Measurements from ENCODE around the gene NR4A3. TPM values are rescaled to one million over a fixed set of nuclear protein-coding genes. Genes with fewer than 3 reads are reported as not detected.
A peak's percentile ranks its signal among the peaks of the same experiment; 100 is the strongest.

Gene NR4A3
- polyA plus RNA-seq, 1 experiment = 2.3 TPM

GRCh38 chr9:99824378-99825171, 2.9 kb downstream of the NR4A3 start:
- Histone ChIP-seq H3K27me3 (ENCODE audit: control insufficient read depth, insufficient read depth, low read length) (no peaks in the 10 kb centered on the region), H3K36me3 (ENCODE audit: control insufficient read depth, insufficient read depth, low read length) (0 out of 2 replicates have a peak, but pooled peaks cover 1% of the 10 kb centered on the region), H3K4me3 (ENCODE audit: low read depth, low read length) (peak overlapping the region; percentile 91)
- no peak for DNase-seq (ENCODE audit: low read depth)
- ChIA-PET POLR2A (interaction anchor here (0.6 kb wide), 1 partner anchor 17 kb away, joined by 3 read pairs; no protein-coding TSS in a partner anchor), CTCF (interaction anchor here (0.5 to 2.5 kb wide), 9 partner anchors 8 to 660 kb away, joined by 3 to 12 read pairs (median 3); no protein-coding TSS in a partner anchor)
- TF ChIP-seq CTCF (IDR thresholded peaks at IDR 0.05; ENCODE audit: insufficient read depth, low read depth, low read length) = peak; percentile 61

GRCh38 chr9:99825172-99826046, 3.7 kb downstream of the NR4A3 start:
- ChIA-PET CTCF (interaction anchor here (0.5 to 2.5 kb wide), 9 partner anchors 9 to 661 kb away, joined by 3 to 12 read pairs (median 3); no protein-coding TSS in a partner anchor), POLR2A (interaction anchor here (0.6 kb wide), 1 partner anchor 16 kb away, joined by 3 read pairs; no protein-coding TSS in a partner anchor)
- DNase-seq (ENCODE audit: low read depth) = no peak
- no peaks in the 10 kb centered on the region for H3K27me3 ChIP-seq (ENCODE audit: control insufficient read depth, insufficient read depth, low read length)
- H3K36me3 ChIP-seq (ENCODE audit: control insufficient read depth, insufficient read depth, low read length) = 0 out of 2 replicates have a peak, but pooled peaks cover 1% of the 10 kb centered on the region
- TF ChIP-seq CTCF (IDR thresholded peaks at IDR 0.05; ENCODE audit: insufficient read depth, low read depth, low read length) = no peak
- H3K4me3 ChIP-seq (ENCODE audit: low read depth, low read length) = no peak overlapping the region

- CTCF ChIA-PET = no interaction called here
- no peak for TF ChIP-seq CTCF (IDR thresholded peaks at IDR 0.05; ENCODE audit: insufficient read depth, low read depth, low read length)
- Histone ChIP-seq H3K27me3 (ENCODE audit: control insufficient read depth, insufficient read depth, low read length) (no peaks in the 10 kb centered on the region), H3K4me3 (ENCODE audit: low read depth, low read length) (no peak overlapping the region), H3K36me3 (ENCODE audit: control insufficient read depth, insufficient read depth, low read length) (peaks cover 1% of the 10 kb centered on the region; the same call in 1 of the 2 replicates)
- POLR2A ChIA-PET = no interaction called here
- no peak for DNase-seq (ENCODE audit: low read depth)
Observed at GRCh38 chr9:99826579-99826978, 4.9 kb downstream of the NR4A3 start.

- peaks cover 1% of the 10 kb centered on the region; the same call in 1 of the 2 replicates for H3K36me3 ChIP-seq (ENCODE audit: control insufficient read depth, insufficient read depth, low read length)
- no peak for TF ChIP-seq CTCF (IDR thresholded peaks at IDR 0.05; ENCODE audit: insufficient read depth, low read depth, low read length)
- H3K4me3 ChIP-seq (ENCODE audit: low read depth, low read length) = no peak overlapping the region
- CTCF ChIA-PET = interaction anchor here (0.5 to 0.7 kb wide), 2 partner anchors 10 to 868 kb away, joined by 3 to 9 read pairs; no protein-coding TSS in a partner anchor
- DNase-seq (ENCODE audit: low read depth) = no peak
- POLR2A ChIA-PET = no interaction called here
- H3K27me3 ChIP-seq (ENCODE audit: control insufficient read depth, insufficient read depth, low read length) = no peaks in the 10 kb centered on the region
Observed at GRCh38 chr9:99827244-99827643, 5.6 kb downstream of the NR4A3 start.

- DNase-seq (ENCODE audit: low read depth) = no peak
- Histone ChIP-seq H3K4me3 (ENCODE audit: low read depth, low read length) (no peak overlapping the region), H3K27me3 (ENCODE audit: control insufficient read depth, insufficient read depth, low read length) (no peaks in the 10 kb centered on the region), H3K36me3 (ENCODE audit: control insufficient read depth, insufficient read depth, low read length) (peaks cover 1% of the 10 kb centered on the region; the same call in 1 of the 2 replicates)
- TF ChIP-seq CTCF (IDR thresholded peaks at IDR 0.05; ENCODE audit: insufficient read depth, low read depth, low read length) = no peak
- ChIA-PET POLR2A (no interaction called here), CTCF (interaction anchor here (0.7 kb wide), 1 partner anchor 10 kb away, joined by 3 read pairs; no protein-coding TSS in a partner anchor)
Observed at GRCh38 chr9:99828054-99828416, 6.3 kb downstream of the NR4A3 start.

Measured in BJ (cell line).